ENCODE measurements around the gene SIAH2. TPM values are rescaled to one million over a fixed set of nuclear protein-coding genes. Genes with fewer than 3 reads are reported as not detected.

The SIAH2 gene
- total RNA-seq, 1 donor from 2014 or later: 23.0 TPM

DNA sequence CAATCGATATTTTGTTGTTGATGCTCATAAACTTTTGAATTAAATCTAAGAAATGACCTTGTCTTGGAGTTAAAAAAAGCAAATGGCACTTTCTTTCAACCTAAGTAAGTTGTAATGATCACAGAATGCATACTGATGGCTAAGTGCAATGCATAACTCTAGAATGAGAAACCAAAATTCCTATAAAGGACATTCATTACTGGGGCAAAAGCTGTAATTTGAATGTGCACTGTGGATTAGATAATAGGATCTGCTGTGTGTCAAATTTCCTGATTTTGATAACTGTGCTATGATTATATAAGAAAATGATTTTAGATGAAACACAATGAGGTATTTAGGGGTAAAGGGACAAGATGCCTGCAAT, 14.3 kb downstream of the SIAH2 start:
- TF ChIP-seq, protein P1, sequence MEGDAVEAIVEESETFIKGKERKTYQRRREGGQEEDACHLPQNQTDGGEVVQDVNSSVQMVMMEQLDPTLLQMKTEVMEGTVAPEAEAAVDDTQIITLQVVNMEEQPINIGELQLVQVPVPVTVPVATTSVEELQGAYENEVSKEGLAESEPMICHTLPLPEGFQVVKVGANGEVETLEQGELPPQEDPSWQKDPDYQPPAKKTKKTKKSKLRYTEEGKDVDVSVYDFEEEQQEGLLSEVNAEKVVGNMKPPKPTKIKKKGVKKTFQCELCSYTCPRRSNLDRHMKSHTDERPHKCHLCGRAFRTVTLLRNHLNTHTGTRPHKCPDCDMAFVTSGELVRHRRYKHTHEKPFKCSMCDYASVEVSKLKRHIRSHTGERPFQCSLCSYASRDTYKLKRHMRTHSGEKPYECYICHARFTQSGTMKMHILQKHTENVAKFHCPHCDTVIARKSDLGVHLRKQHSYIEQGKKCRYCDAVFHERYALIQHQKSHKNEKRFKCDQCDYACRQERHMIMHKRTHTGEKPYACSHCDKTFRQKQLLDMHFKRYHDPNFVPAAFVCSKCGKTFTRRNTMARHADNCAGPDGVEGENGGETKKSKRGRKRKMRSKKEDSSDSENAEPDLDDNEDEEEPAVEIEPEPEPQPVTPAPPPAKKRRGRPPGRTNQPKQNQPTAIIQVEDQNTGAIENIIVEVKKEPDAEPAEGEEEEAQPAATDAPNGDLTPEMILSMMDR (IDR thresholded peaks at IDR 0.05; ENCODE audit: borderline replicate concordance): no peak
- Histone ChIP-seq H3K27me3 (ENCODE audit: low read depth) (no peaks in the 10 kb centered on the region), H3K27ac (replicated peaks) (peak overlapping the region; percentile 7), H3K4me1 (peaks cover 86% of the 10 kb centered on the region), H3K9me3 (replicated peaks) (no peaks in the 10 kb centered on the region), H3K4me3 (no peak overlapping the region), H3K36me3 (no peaks in the 10 kb centered on the region)
- intact Hi-C loops (cut with micrococcal nuclease): no loop called here
- no peak for DNase-seq

DNA sequence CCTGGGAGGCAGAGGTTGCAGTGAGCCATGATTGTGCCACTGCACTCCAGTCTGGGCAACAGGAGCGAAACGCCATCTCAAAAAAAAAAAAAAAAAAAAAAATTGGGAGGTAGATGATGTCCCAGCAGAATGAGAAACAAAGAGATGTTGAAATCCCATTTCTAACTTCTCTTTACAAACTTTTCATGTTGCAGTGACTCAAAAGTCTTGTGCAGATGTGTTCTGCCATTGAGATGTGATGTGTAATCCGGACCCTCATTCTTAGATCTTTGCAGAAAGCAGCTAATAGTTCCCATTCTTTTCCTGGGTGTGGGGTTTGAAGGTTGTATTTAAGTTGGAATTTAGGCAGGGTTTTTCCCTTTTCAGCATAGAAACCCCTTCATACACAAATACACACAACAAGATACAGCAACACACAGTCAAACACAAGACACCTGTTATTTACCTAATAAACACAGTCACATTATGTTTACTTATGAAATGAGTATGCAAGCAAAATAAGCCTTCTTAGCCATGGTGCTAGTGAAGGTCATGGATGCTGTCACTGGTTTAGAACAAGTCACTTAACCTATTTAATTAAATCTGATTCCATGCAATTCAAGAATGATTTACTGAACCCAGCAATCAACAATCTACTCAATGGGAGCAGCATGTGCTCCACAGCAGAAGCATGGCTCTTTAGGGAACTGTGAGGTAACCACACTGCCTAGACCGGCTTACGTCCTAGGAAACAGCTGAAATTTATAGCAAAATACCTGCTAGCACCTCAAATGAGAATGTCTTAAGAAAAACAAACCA, 14.9 kb downstream of the SIAH2 start:
- intact Hi-C loops (cut with micrococcal nuclease): no loop called here
- peaks cover 92% of the 10 kb centered on the region for H3K4me1 ChIP-seq
- peak overlapping the region; percentile 7 for H3K27ac ChIP-seq (replicated peaks)

DNA sequence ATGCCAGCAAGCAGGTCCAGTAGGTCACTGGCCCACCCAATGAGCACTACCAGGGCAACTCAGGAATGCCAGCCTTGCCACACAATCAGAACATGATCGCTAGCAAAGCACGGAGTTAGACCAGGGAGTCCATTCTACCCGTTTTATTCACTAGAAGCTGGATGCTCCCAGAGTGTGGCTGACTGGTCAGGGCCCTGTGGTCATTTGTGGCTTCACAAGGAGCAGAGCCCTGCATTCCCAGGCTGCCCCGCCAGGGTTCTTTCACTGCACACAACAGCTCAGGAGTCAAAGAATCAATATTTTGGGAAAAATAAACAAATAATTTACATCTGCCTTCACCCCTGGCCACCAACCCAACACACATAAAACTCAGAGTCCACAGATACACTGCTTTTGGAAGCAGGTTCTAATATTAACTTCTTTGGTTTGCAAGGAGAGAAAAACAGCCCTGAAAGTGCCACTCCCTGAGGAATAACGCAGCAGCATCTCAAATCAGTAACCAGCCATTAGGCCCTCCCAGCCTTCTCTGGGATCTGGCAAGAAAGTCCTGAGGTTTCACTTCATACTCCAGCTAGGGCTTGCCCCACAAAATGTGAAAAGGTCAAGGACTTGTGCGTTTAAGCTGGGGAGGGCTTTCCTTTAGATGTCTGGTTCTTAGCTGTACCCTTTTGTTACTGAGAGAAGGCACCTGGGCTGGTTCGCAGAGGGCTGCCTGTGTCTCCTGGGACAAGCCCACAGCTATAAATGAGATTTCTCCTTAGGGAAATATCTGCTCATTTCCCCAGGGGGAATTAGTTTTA, 16.0 kb downstream of the SIAH2 start:
- Histone ChIP-seq H3K4me1 (peaks cover 89% of the 10 kb centered on the region), H3K27me3 (ENCODE audit: low read depth) (no peaks in the 10 kb centered on the region), H3K9me3 (replicated peaks) (no peaks in the 10 kb centered on the region), H3K36me3 (peaks cover 6% of the 10 kb centered on the region), H3K27ac (replicated peaks) (no peak overlapping the region), H3K4me3 (no peak overlapping the region)
- TF ChIP-seq, protein P1 (IDR thresholded peaks at IDR 0.05; ENCODE audit: borderline replicate concordance): no peak
- DNase-seq: no peak
- intact Hi-C loops (cut with micrococcal nuclease): no loop called here

More for the DNA sequence above, 14.9 kb downstream of the SIAH2 start:
- no peaks in the 10 kb centered on the region for H3K36me3 ChIP-seq
- H3K27me3 ChIP-seq (ENCODE audit: low read depth): no peaks in the 10 kb centered on the region
- TF ChIP-seq, protein P1 (IDR thresholded peaks at IDR 0.05; ENCODE audit: borderline replicate concordance): no peak
- DNase-seq: no peak
- H3K9me3 ChIP-seq (replicated peaks): no peaks in the 10 kb centered on the region
- H3K4me3 ChIP-seq: no peak overlapping the region

DNA sequence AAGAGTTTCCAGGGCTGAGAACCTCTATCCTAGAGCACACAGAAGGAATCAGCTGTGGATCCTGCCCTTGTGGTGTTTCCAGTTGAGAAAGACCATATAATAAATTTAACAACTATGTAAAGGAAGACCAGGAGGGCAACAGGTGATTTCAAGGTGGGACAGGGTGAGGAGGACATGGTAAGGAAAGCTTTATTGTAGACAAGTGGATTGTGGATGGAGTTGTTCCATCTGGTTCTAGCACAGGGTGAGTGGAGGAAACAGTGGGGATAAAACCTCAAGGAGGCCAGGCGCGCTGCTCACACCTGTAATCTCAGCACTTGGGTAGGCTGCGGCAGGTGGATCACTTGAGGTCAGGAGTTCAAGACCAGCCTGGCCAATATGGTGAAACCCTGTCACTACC, 17.1 kb downstream of the SIAH2 start:
- no peak overlapping the region for H3K27ac ChIP-seq (replicated peaks)
- no peaks in the 10 kb centered on the region for H3K27me3 ChIP-seq (ENCODE audit: low read depth)
- no peak overlapping the region for H3K4me3 ChIP-seq
- intact Hi-C loops (cut with micrococcal nuclease): no loop called here
- TF ChIP-seq, protein P1 (IDR thresholded peaks at IDR 0.05; ENCODE audit: borderline replicate concordance): no peak
- H3K4me1 ChIP-seq: peaks cover 89% of the 10 kb centered on the region
- H3K36me3 ChIP-seq: peaks cover 16% of the 10 kb centered on the region
- no peaks in the 10 kb centered on the region for H3K9me3 ChIP-seq (replicated peaks)
- DNase-seq: no peak

GRCh38 chr3:150744919-150745211, 18.1 kb downstream of the SIAH2 start:
- Histone ChIP-seq H3K9me3 (replicated peaks) (no peaks in the 10 kb centered on the region), H3K27ac (replicated peaks) (no peak overlapping the region), H3K36me3 (peaks cover 16% of the 10 kb centered on the region), H3K4me3 (no peak overlapping the region), H3K27me3 (ENCODE audit: low read depth) (no peaks in the 10 kb centered on the region), H3K4me1 (peaks cover 84% of the 10 kb centered on the region)
- intact Hi-C loops (cut with micrococcal nuclease): no loop called here
- DNase-seq: no peak
- TF ChIP-seq, protein P1 (IDR thresholded peaks at IDR 0.05; ENCODE audit: borderline replicate concordance): no peak

Data from left ventricle myocardium inferior (tissue), 1 donor.